SU-DHL-6 (cell line): Measurements from ENCODE around the gene BTBD2.

Experiments
- EZH2phosphoT487 ChIP-seq: fragments of 200-600 bp; sonication (generic), shearing (Covaris generic); conservative IDR thresholded peaks from 2 replicates; pipeline ENCODE4 v1.6.1; 2018; ENCODE audit warnings: mild to moderate bottlenecking, antibody characterized with exemption, low read length, moderate library complexity, mixed read lengths
- TF ChIP-seq, protein P1 (sequence below): fragments of 200-600 bp; sonication (generic); IDR thresholded peaks from one replicate; pipeline ENCODE4 v1.5.1; 2017; ENCODE audit warnings: antibody characterized with exemption, mild to moderate bottlenecking, low read length, moderate library complexity; ENCODE audit not compliant: insufficient read depth, poor library complexity, severe bottlenecking

DNA sequence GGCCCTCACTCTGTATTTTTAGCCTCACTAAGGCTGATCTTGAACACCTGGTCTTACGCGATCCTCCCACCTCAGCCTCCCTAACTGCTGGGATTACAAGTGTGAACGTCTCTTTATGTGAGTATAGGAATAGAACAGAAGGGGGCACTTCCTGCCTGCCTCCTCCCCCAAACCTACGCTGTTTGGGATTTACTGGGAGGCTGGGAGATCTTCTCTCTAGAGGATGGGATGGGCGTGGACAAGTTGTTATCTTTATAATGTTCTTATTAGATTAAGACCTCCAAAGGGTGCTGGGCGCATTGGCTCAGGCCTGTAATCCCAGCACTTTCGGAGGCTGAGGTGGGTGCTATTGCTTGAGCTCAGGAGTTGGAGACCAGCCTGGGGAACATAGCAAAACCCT is 77.4 kb downstream of the BTBD2 start:
- TF ChIP-seq EZH2phosphoT487, result no peak
- TF ChIP-seq, protein P1, sequence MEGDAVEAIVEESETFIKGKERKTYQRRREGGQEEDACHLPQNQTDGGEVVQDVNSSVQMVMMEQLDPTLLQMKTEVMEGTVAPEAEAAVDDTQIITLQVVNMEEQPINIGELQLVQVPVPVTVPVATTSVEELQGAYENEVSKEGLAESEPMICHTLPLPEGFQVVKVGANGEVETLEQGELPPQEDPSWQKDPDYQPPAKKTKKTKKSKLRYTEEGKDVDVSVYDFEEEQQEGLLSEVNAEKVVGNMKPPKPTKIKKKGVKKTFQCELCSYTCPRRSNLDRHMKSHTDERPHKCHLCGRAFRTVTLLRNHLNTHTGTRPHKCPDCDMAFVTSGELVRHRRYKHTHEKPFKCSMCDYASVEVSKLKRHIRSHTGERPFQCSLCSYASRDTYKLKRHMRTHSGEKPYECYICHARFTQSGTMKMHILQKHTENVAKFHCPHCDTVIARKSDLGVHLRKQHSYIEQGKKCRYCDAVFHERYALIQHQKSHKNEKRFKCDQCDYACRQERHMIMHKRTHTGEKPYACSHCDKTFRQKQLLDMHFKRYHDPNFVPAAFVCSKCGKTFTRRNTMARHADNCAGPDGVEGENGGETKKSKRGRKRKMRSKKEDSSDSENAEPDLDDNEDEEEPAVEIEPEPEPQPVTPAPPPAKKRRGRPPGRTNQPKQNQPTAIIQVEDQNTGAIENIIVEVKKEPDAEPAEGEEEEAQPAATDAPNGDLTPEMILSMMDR, result no peak
